Muscle of leg (tissue), 16 donors: Measurements from ENCODE around the gene TXNDC8. TPM values are rescaled to one million over a fixed set of nuclear protein-coding genes. Genes with fewer than 3 reads are reported as not detected.
"Not testable (repeated sequence)": the region's sequence is repeated elsewhere in the genome, so short reads cannot be mapped to it uniquely, and the experiment has no call there.

Experiments used
- DNase-seq: peaks from one replicate; pipeline ENCODE4 v3.0.0; 2013
- H3K27ac ChIP-seq: one replicate; pipeline ENCODE4 v1.5.1; 2013; ENCODE audit warnings: mild to moderate bottlenecking, low read length, control low read depth
- H3K27me3 ChIP-seq: one replicate; pipeline ENCODE4 v1.6.1; 2013; ENCODE audit warnings: low read length; ENCODE audit not compliant: control insufficient read depth, insufficient read depth
- H3K36me3 ChIP-seq: one replicate; pipeline ENCODE4 v1.6.1; 2013; ENCODE audit warnings: low read length; ENCODE audit not compliant: control insufficient read depth, insufficient read depth
- H3K4me1 ChIP-seq: one replicate; pipeline ENCODE4 v1.6.1; 2013; ENCODE audit warnings: low read length; ENCODE audit not compliant: control insufficient read depth, insufficient read depth
- H3K4me3 ChIP-seq: one replicate; pipeline ENCODE4 v1.5.1; 2013; ENCODE audit warnings: low read length, control low read depth
- H3K9me3 ChIP-seq: replicated peaks from 2 replicates; pipeline ENCODE4 v1.6.1; 2013; ENCODE audit warnings: low read depth, low read length; ENCODE audit not compliant: control insufficient read depth
- WGBS: methylation state at CpG from one replicate; pipeline ENCODE4 v1.1.5; 2013; ENCODE audit warnings: missing lambda C conversion rate; ENCODE audit not compliant: insufficient coverage; 5-methylcytosine and 5-hydroxymethylcytosine counted together
- long read RNA-seq, 11 donors: transcript quantifications; one replicate each; lab custom pipeline, GENCODE V29; 2026
- polyA plus RNA-seq, 8 donors: library from polyadenylated mRNA; unstranded; fragments of 120-200 nt; gene quantifications; one replicate each; pipeline versions ENCODE4 v1.2.1 to v1.2.3, GENCODE V29; 2013; ENCODE audit warnings: inconsistent platforms in 1 of 8, low replicate concordance in 1 of 8; ENCODE audit not compliant: insufficient read length in 8 of 8, insufficient read depth in 1 of 8
- total RNA-seq: library from RNA; stranded (reverse); fragments of 120-200 nt; gene quantifications from one replicate; pipeline ENCODE4 v1.2.4, GENCODE V29; 2013

TXNDC8 gene
- total RNA-seq: not detected
- polyA plus RNA-seq: not detected
- long read RNA-seq, donor 1: 0 reads
- long read RNA-seq, donor 2: 0 reads
- long read RNA-seq, donor 3: 0 reads
- long read RNA-seq, donor 4: 0 reads
- long read RNA-seq, donor 5: 0 reads
- long read RNA-seq, donor 6: 0 reads
- long read RNA-seq, donor 7: 0 reads
- long read RNA-seq, donor 8: 0 reads
- long read RNA-seq, donor 9: 0 reads
- long read RNA-seq, donor 10: 0 reads
- long read RNA-seq, donor 11: 0 reads

DNA sequence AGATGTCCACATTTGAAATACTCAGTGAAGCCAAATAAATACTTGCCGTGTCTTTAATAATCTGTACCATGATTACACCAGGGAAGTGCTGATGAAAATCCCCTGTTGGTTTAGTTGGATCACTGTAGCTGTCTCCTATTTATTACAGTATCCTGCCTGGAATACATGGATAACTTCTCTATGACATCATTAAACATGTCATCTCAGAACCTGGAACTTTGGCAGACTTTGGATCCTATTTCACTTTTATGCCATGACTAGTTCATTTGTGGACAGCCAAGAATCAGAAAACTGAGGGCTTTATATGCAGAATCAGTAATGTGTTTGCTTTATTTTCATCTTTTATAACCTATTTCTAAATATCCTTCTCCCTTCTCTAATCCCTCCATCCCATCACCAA lies at the start of gene TXNDC8:
Gene TXNDC8, minus strand, starts transcription at position 137 of the 400 bp plus-strand sequence.
- Histone ChIP-seq H3K27me3 (no peaks in the 10 kb centered on the region), H3K4me3 (no peak within 1 kb of the TSS), H3K27ac (peak within 1 kb of the TSS; percentile 25), H3K9me3 (no peaks in the 10 kb centered on the region), H3K36me3 (no peaks in the 10 kb centered on the region), H3K4me1 (no peaks in the 10 kb centered on the region)
- DNase-seq: peak; percentile 48
- no CpG with 5 or more reads among the region's 1 CpG for WGBS

GRCh38 chr9:110383491-110383890 lies 45.8 kb upstream of the TXNDC8 start:
- peaks cover 5% of the 10 kb centered on the region for H3K36me3 ChIP-seq
- DNase-seq: no peak
- 100% methylated on average over 4 of the region's 6 CpGs for WGBS

GRCh38 chr9:110382731-110383130 lies 45.1 kb upstream of the TXNDC8 start:
- Histone ChIP-seq H3K27me3 (no peaks in the 10 kb centered on the region), H3K9me3 (no peaks in the 10 kb centered on the region), H3K36me3 (peaks cover 5% of the 10 kb centered on the region), H3K4me3 (no peak overlapping the region), H3K27ac (no peak overlapping the region), H3K4me1 (no peaks in the 10 kb centered on the region)
- no CpG with 5 or more reads among the region's 4 CpGs for WGBS
- DNase-seq: no peak

More at GRCh38 chr9:110383491-110383890, 45.8 kb upstream of the TXNDC8 start:
- H3K4me3 ChIP-seq: no peak overlapping the region
- H3K9me3 ChIP-seq: no peaks in the 10 kb centered on the region
- H3K27ac ChIP-seq: no peak overlapping the region
- no peaks in the 10 kb centered on the region for H3K27me3 ChIP-seq
- no peaks in the 10 kb centered on the region for H3K4me1 ChIP-seq

GRCh38 chr9:110371411-110372007 lies 33.8 kb upstream of the TXNDC8 start:
- Histone ChIP-seq H3K4me3 (no peak overlapping the region), H3K27me3 (no peaks in the 10 kb centered on the region), H3K36me3 (no peaks in the 10 kb centered on the region), H3K9me3 (no peaks in the 10 kb centered on the region), H3K27ac (no peak overlapping the region), H3K4me1 (no peaks in the 10 kb centered on the region)
- peak; percentile 21 for DNase-seq
- WGBS: 85% methylated on average over 5 of the region's 6 CpGs

DNA sequence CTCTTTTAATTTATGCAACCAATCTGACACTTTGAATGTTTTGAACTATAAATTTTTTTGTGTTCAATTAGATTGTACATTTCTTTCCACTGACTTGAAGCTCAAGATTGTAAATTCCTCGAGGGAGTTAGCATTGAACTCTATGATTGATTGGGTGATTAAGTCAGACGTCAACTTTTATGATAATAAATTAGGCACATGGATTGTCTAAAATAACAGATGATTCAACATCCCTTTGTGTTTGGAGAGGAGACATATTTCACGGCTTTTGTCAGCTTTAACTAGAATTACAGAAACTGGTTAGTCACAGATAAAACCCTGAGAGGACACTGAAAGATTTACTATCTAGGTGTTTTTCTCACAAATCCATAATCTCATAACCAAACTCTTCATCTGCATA lies 32.7 kb upstream of the TXNDC8 start:
- H3K27me3 ChIP-seq: no peaks in the 10 kb centered on the region
- H3K4me1 ChIP-seq: no peaks in the 10 kb centered on the region
- H3K9me3 ChIP-seq: no peaks in the 10 kb centered on the region
- DNase-seq: no peak
- H3K4me3 ChIP-seq: no peak overlapping the region
- H3K27ac ChIP-seq: no peak overlapping the region
- WGBS: no CpG with 5 or more reads among the region's 3 CpGs
- no peaks in the 10 kb centered on the region for H3K36me3 ChIP-seq

DNA sequence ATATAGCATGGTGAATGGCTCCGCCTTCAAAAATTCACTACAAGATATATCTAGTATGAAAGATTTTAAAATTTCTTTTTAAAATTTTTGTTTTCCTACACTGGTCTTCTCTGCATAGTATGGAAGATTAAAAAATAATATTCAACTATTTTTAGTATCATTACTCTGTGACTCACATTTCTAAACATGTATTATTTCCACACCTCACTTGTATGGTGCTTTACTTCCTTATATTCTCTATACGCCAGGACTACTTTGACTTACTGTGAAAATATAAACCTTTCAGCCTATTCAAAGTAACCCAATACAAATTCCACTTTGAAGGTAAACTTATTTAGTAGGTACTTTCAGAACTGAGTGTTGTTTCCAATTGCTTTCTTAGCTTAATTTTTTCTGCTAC lies 26.8 kb upstream of the TXNDC8 start:
- Histone ChIP-seq H3K36me3 (no peaks in the 10 kb centered on the region), H3K27ac (no peak overlapping the region), H3K4me1 (no peaks in the 10 kb centered on the region), H3K9me3 (no peaks in the 10 kb centered on the region), H3K4me3 (no peak overlapping the region), H3K27me3 (no peaks in the 10 kb centered on the region)
- WGBS: no CpG with 5 or more reads among the region's 2 CpGs
- no peak for DNase-seq

DNA sequence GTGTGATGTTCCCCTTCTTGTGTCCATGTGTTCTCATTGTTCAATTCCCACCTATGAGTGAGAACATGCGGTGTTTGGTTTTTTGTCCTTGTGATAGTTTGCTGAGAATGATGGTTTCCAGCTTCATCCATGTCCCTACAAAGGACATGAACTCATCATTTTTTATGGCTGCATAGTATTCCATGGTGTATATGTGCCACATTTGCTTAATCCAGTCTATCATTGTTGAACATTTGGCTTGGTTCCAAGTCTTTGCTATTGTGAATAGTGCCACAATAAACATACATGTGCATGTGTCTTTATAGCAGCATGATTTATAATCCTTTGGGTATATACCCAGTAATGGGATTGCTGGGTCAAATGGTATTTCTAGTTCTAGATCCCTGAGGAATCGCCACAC lies 21.3 kb upstream of the TXNDC8 start:
- not testable (repeated sequence) for H3K4me3 ChIP-seq, DNase-seq, H3K4me1 ChIP-seq, H3K9me3 ChIP-seq, H3K27ac ChIP-seq, H3K27me3 ChIP-seq, H3K36me3 ChIP-seq
- WGBS: no CpG with 5 or more reads among the region's 2 CpGs

GRCh38 chr9:110357505-110357904 lies 19.8 kb upstream of the TXNDC8 start:
- no peak overlapping the region for H3K4me3 ChIP-seq
- no peak for DNase-seq
- 70% methylated on average over 1 of the region's 2 CpGs for WGBS
- H3K9me3 ChIP-seq: no peaks in the 10 kb centered on the region
- no peaks in the 10 kb centered on the region for H3K27me3 ChIP-seq
- H3K36me3 ChIP-seq: no peaks in the 10 kb centered on the region
- H3K27ac ChIP-seq: no peak overlapping the region
- no peaks in the 10 kb centered on the region for H3K4me1 ChIP-seq

DNA sequence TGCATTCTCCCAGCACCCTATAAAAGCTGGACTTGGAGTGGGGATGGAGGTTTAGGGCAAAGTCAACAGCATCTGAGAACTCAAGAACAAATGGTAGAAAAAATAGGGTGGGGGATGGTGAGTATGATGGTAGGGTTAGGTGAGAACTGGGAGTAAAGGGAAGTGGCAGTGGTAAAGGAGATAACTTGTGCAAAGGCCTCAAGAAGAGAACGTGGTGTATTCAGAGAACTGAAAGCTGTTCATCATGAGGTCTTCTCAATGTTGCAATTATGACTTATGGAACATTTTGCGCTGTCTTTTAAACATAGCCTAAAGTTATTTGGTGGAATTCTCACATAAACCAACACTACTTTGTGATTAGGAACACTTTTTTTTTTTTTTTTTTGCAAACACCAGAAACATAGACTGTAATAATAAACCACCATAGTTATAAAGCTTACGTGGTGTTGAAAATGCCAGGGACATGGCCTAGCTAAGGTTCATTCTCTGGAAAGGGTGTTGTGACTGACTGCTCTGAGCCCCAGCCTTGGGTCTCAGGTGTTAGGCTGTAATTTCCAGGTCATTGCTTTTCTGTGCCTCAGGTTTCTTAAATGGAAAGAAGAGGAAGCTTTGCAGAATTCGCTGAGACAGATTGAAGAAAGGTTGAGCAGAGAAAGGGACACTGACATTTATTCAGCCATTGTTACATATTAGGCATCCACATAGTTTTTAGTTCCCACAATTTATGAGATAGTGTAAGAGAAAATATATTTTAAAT lies 19.2 kb upstream of the TXNDC8 start:
- no peaks in the 10 kb centered on the region for H3K9me3 ChIP-seq
- no peak for DNase-seq
- H3K27me3 ChIP-seq: no peaks in the 10 kb centered on the region
- no peaks in the 10 kb centered on the region for H3K4me1 ChIP-seq
- no peaks in the 10 kb centered on the region for H3K36me3 ChIP-seq
- no CpG with 5 or more reads among the region's 4 CpGs for WGBS
- H3K27ac ChIP-seq: no peak overlapping the region
- H3K4me3 ChIP-seq: no peak overlapping the region

DNA sequence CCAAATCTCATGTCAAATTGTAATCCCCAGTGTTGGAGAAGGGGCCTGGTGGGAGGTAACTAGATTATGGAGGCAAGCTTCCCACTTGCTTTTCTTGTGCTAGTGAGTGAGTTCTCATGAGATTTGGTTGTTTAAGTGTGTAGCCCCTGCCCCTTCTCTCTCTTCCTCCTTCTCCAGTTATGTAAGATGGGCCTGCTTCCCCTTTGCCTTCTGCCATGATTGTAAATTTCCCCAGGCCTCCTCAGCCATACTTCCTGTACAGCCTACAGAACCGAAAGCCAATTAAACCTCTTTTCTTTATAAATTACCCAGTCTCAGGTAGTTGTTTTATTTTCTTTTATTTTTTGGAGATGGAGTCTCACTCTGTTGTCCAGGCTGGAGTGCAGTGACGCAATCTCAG lies 18.2 kb upstream of the TXNDC8 start:
- Histone ChIP-seq H3K27ac (no peak overlapping the region), H3K4me1 (no peaks in the 10 kb centered on the region), H3K36me3 (no peaks in the 10 kb centered on the region), H3K27me3 (no peaks in the 10 kb centered on the region), H3K9me3 (no peaks in the 10 kb centered on the region), H3K4me3 (no peak overlapping the region)
- DNase-seq: no peak
- WGBS: no CpG with 5 or more reads among the region's 2 CpGs
